Panc1 (cell line): Measurements from ENCODE around the gene BAZ2B. TPM values are rescaled to one million over a fixed set of nuclear protein-coding genes. Genes with fewer than 3 reads are reported as not detected.

Source experiments
- ATAC-seq: fragments of 200-7000 bp; cut with Tn5 transposase; 2 replicates; pipeline ENCODE4 v1.9.1; 2020; ENCODE audit warnings: mild to moderate bottlenecking, moderate library complexity
- BruUV-seq: library from RNA; stranded (reverse); fragments of 400-500 nt; replicated peaks from 2 replicates; lab custom pipeline; 2021; lab: Mats Ljungman, UMichigan
- CTCF ChIA-PET: fragments of 300-600 bp; sonication (Branson Sonifier 250); formaldehyde crosslinking; loops from one replicate; lab custom pipeline; 2022; ENCODE audit warnings: antibody characterized with exemption; lab: Charles Lee
- POLR2A ChIA-PET: fragments of 300-600 bp; sonication (Branson Sonifier 250); formaldehyde crosslinking; loops from one replicate; lab custom pipeline; 2022; ENCODE audit warnings: antibody characterized with exemption; lab: Charles Lee
- DNase-seq: peaks from one replicate; pipeline ENCODE4 v3.0.0-alpha.2; 2010; ENCODE audit warnings: low read depth, low spot score
- H3K27ac ChIP-seq: 2 replicates; pipeline ENCODE4 v1.5.1; 2011; ENCODE audit warnings: mild to moderate bottlenecking, low read length, inconsistent platforms
- H3K27me3 ChIP-seq: fragments of 200-500 bp; sonication (Bioruptor generic); 2 replicates; pipeline ENCODE4 v1.6.0; 2014; ENCODE audit warnings: low read length, inconsistent platforms; ENCODE audit not compliant: control insufficient read depth, insufficient read depth
- H3K36me3 ChIP-seq: fragments of 200-500 bp; sonication (Bioruptor generic); 2 replicates; pipeline ENCODE4 v1.5.1; 2014; ENCODE audit warnings: inconsistent platforms, mild to moderate bottlenecking, low read length, moderate library complexity; ENCODE audit not compliant: control insufficient read depth, insufficient read depth
- H3K4me1 ChIP-seq: 2 replicates; pipeline ENCODE4 v1.5.1; 2011; ENCODE audit warnings: inconsistent platforms, mild to moderate bottlenecking, low read length, moderate library complexity; ENCODE audit not compliant: control insufficient read depth, insufficient read depth
- H3K4me3 ChIP-seq, 2 experiments: 2 replicates each; pipeline ENCODE4 v1.5.1; 2011 to 2012; ENCODE audit warnings: low read depth in 2 of 2, low read length in 2 of 2, mild to moderate bottlenecking in 2 of 2, inconsistent platforms in 1 of 2, moderate library complexity in 1 of 2
- H3K9me3 ChIP-seq: fragments of 200-500 bp; sonication (Bioruptor generic); 2 replicates; pipeline ENCODE4 v1.5.1; 2014; ENCODE audit warnings: low read depth, mild to moderate bottlenecking, inconsistent platforms, low read length, moderate library complexity; ENCODE audit not compliant: control insufficient read depth, insufficient read depth
- CTCF ChIP-seq: fragments of 450-650 bp; IDR thresholded peaks from 2 replicates; pipeline ENCODE4 v1.5.1; 2017; ENCODE audit warnings: mild to moderate bottlenecking
- POLR2AphosphoS5 ChIP-seq: IDR thresholded peaks from 2 replicates; pipeline ENCODE4 v1.6.1; 2012; ENCODE audit warnings: mild to moderate bottlenecking, low read depth, low read length, moderate library complexity
- SIN3A ChIP-seq: IDR thresholded peaks from 2 replicates; pipeline ENCODE4 v1.6.1; 2012; ENCODE audit warnings: low read depth, mild to moderate bottlenecking, low read length, moderate library complexity, borderline replicate concordance; ENCODE audit not compliant: insufficient read depth
- TCF7L2 ChIP-seq: IDR thresholded peaks from 2 replicates; pipeline ENCODE4 v1.6.1; 2011; ENCODE audit warnings: mild to moderate bottlenecking, low read depth, low read length, inconsistent platforms
- in situ Hi-C: cut with HindIII; loops from 2 replicates; pipeline ENCODE4 v1.10.0; 2016; ENCODE audit warnings: low sequenced_read_pairs, low pct_unique_long_range_greater_than_20kb
- intact Hi-C: fragments of 100-400 bp; cut with micrococcal nuclease; formaldehyde crosslinking; loops from one replicate; pipeline ENCODE4 v1.10.0; 2022; ENCODE audit not compliant: unreplicated experiment
- total RNA-seq: library from RNA; stranded (reverse); gene quantifications from one replicate; pipeline ENCODE4 v1.2.1, GENCODE V29; 2021; ENCODE audit not compliant: unreplicated experiment
- TF ChIP-seq, protein P1 (sequence below), 2 experiments: IDR thresholded peaks; 2 replicates each; pipeline ENCODE4 v1.6.1; 2011 to 2012; ENCODE audit warnings: low read depth in 2 of 2, control low read depth in 1 of 2, low read length in 1 of 2, mild to moderate bottlenecking in 1 of 2, moderate library complexity in 1 of 2; ENCODE audit not compliant: insufficient read depth in 1 of 2

The BAZ2B gene
- total RNA-seq, 1 experiment from 2014 or later: 38.6 TPM

GRCh38 chr2:159609811-159610549 is 6.4 kb downstream of the BAZ2B start:
- H3K36me3 ChIP-seq: no peaks in the 10 kb centered on the region
- no peak for ATAC-seq
- DNase-seq: no peak

DNA sequence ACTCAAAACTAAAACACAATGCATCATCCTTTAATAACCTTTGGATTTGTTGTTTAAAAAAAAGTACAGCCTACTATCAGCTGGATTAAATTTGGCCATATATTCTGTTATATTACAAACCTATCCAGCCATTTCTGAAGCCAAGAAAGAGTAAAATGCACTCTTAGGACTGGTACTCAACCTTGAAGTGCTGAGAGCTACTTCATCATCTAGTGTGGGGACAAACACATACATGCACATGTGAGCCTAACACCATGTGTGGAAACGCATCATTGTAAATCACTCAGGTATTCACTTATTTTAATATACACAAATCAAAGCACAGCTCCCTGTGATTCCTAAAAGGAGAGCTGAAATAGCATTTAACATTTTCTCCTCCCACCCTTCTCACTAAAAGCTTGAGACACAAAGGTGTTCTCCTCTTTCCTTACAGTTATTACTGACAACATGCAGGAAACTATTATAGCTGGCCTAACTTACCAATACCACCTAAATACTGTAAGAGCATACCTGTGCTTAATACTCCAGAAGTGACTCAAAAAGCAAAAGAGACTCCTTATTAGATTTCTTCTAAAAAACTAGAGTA is 7.5 kb downstream of the BAZ2B start:
- DNase-seq: no peak
- H3K27me3 ChIP-seq: no peaks in the 10 kb centered on the region
- TF ChIP-seq CTCF (no peak), SIN3A (no peak), POLR2AphosphoS5 (no peak), TCF7L2 (no peak)
- TF ChIP-seq, protein P1, sequence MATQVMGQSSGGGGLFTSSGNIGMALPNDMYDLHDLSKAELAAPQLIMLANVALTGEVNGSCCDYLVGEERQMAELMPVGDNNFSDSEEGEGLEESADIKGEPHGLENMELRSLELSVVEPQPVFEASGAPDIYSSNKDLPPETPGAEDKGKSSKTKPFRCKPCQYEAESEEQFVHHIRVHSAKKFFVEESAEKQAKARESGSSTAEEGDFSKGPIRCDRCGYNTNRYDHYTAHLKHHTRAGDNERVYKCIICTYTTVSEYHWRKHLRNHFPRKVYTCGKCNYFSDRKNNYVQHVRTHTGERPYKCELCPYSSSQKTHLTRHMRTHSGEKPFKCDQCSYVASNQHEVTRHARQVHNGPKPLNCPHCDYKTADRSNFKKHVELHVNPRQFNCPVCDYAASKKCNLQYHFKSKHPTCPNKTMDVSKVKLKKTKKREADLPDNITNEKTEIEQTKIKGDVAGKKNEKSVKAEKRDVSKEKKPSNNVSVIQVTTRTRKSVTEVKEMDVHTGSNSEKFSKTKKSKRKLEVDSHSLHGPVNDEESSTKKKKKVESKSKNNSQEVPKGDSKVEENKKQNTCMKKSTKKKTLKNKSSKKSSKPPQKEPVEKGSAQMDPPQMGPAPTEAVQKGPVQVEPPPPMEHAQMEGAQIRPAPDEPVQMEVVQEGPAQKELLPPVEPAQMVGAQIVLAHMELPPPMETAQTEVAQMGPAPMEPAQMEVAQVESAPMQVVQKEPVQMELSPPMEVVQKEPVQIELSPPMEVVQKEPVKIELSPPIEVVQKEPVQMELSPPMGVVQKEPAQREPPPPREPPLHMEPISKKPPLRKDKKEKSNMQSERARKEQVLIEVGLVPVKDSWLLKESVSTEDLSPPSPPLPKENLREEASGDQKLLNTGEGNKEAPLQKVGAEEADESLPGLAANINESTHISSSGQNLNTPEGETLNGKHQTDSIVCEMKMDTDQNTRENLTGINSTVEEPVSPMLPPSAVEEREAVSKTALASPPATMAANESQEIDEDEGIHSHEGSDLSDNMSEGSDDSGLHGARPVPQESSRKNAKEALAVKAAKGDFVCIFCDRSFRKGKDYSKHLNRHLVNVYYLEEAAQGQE (IDR thresholded peaks at IDR 0.05; ENCODE audit: insufficient read depth in 1 of 2, low read depth in 2 of 2, low read length in 1 of 2): no peak
- ATAC-seq: no peak
- H3K4me3 ChIP-seq: no peak overlapping the region
- in situ Hi-C loops: loop anchor here (25.0 kb wide), 1 partner anchor 103 kb away; the partner anchor contains the start of gene MARCHF7
- ChIA-PET CTCF (no interaction called here), POLR2A (no interaction called here)
- BruUV-seq: no TSS peak
- no peak overlapping the region for H3K27ac ChIP-seq
- intact Hi-C loops: no loop called here
- H3K9me3 ChIP-seq: no peaks in the 10 kb centered on the region
- no peaks in the 10 kb centered on the region for H3K36me3 ChIP-seq
- peaks cover 33% of the 10 kb centered on the region for H3K4me1 ChIP-seq

More at GRCh38 chr2:159609811-159610549, 6.4 kb downstream of the BAZ2B start:
- Histone ChIP-seq H3K9me3 (no peaks in the 10 kb centered on the region), H3K4me1 (peaks cover 33% of the 10 kb centered on the region), H3K27ac (no peak overlapping the region), H3K27me3 (no peaks in the 10 kb centered on the region), H3K4me3 (no peak overlapping the region)
- CTCF ChIA-PET: no interaction called here
- POLR2A ChIA-PET: no interaction called here
- no peak for TF ChIP-seq CTCF
- TF ChIP-seq TCF7L2: no peak
- TF ChIP-seq SIN3A: no peak
- TF ChIP-seq, protein P1 (IDR thresholded peaks at IDR 0.05; ENCODE audit: insufficient read depth in 1 of 2, low read depth in 2 of 2, low read length in 1 of 2): no peak
- TF ChIP-seq POLR2AphosphoS5: no peak
- intact Hi-C loops: no loop called here
- in situ Hi-C loops: loop anchor here (25.0 kb wide), 1 partner anchor 102 kb away; the partner anchor contains the start of gene MARCHF7
- no TSS peak for BruUV-seq
